GM18909 (cell line): Measurements from ENCODE around the gene RBBP8NL.
A peak's percentile ranks its signal among the peaks of the same experiment; 100 is the strongest.

Experiments used
- ATAC-seq: cut with Tn5 transposase; IDR thresholded peaks from one replicate; pipeline ENCODE4 v1.9.1; 2021; ENCODE audit warnings: mild to moderate bottlenecking; ENCODE audit not compliant: unreplicated experiment, poor library complexity

The RBBP8NL gene

DNA sequence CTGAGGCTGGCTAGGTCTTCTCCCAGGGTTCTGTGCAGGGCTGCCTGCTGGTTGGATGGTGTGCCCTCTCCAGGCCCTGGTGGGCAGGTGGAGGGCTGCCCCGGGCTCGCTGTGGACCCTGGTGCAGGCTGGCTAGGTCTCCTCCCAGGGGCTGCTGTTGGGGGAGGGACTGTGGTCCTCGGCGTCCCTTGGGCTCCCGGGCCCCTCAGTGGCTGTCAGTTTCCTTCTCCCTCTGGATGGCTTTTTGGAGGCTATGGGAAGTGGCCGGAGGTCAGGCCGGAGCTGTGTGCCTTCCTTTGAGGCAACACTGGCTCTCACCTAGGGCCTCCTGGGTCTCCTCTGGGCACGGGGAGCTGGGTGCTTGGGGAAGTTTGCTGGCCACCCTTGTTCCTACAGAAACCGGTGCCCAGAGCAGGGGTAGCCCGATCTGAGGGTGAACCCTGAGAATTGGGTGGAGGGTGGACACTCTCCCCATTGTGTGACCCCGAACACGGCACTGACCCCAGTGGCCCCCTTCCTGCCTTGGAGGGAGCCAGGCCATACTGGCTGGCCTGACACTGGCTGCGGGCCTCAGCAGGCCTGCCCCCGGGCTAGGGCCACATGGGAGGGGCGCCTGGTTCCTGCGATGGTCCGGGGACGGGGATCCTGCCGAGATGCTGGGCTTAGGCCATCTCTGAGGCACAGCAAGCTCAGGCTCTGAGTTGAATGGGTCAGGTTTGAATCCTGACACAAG, 16.4 kb downstream of the RBBP8NL start:
- ATAC-seq: no peak

DNA sequence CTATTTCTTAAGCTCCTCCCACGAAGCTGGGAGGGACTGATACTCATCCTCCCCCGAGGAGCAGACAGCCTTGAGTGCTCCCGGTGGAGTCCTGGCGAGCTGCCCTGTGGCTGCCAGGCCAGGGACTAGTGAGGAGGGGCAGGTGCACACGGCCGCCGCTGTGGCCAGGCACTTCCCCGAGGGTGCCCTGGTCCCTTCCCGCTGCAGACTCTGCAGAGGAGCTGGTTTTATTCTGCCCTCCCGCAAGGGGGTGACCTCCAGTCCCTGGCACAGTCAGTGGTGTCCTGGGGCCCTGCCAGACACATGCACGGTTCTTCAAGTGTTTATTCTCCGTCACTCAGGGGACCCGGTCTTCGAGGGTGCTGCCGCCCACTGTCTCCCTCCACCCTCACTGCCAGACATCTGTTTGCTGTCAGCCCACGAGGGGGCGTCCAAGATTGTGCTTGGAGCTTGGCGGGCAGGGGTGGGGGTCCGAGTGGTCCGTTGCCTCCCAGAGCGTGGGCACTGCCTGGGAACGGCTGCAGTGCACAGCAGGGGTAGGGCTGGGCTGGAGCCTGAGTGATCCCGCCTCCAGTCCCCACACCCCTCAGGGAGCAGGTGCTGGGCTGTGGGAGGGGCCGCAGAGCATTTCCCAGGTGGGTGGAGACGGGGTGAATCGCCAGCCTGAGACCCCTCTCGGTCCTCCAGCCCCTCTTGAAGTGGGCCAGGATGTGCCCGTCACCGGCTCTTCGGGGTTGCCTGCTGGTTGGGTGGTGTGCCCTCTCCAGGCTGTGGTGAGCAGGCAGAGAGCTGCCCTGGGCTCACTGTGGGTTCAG, 17.2 kb downstream of the RBBP8NL start:
- no peak for ATAC-seq

DNA sequence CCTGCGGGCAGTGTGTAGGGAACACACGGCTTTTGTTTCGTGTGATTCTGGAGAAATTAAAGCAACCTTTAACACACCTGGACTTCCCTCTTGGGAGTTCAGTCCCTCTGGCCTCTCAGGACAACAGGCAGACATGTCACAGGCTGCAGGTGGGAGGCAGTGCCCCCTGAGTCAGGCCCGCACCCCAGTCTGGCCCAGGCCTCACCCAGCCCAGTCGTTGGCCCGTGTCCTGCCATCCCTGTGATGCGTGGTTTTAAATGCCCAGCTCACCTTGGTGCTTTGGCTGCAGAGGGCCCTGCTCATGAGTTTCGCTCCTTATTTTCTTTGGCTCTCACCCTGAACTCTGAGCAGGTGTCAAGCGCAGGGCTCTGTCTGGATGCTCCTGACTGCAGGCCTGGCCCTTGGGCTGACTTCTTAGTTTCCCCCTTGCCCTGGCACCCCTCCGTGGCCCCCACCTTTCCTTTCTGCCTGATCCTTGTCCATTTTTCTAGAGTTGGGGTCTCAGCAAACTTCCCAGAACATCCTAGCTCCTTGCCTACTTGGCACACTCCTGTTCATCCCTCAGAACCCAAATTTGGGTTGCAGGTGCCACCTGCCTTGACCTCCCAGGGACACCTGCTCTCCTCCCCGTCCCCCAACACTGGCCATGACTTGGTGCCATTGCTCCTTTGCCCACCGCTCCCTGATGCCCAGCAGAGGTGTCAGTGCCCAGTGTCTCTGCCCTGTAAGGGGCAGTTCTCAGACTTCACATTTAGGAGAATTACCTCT, 18.1 kb downstream of the RBBP8NL start:
- ATAC-seq: no peak

- no peak for ATAC-seq
Measured at GRCh38 chr20:62408640-62409039, 18.7 kb downstream of the RBBP8NL start.

DNA sequence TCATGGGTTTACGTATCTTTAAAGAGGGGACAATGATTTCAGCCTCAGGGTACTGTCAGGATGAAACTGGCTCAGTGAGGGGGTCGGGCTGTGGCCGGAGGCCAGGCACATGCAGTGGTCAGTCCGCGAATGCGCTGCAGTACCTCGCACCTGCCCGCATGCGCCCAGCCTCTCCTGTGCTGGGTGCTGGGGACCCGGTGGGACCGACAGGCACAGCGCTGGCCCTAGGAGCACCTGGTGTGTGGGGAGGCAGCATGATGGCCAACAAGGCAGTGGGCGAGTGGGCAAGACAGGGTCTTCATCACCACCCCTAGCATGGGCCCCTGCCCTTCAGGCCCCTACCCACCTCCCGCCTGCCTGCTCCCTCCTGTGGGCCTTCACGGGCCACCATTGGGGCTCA, 19.3 kb downstream of the RBBP8NL start:
- no peak for ATAC-seq

DNA sequence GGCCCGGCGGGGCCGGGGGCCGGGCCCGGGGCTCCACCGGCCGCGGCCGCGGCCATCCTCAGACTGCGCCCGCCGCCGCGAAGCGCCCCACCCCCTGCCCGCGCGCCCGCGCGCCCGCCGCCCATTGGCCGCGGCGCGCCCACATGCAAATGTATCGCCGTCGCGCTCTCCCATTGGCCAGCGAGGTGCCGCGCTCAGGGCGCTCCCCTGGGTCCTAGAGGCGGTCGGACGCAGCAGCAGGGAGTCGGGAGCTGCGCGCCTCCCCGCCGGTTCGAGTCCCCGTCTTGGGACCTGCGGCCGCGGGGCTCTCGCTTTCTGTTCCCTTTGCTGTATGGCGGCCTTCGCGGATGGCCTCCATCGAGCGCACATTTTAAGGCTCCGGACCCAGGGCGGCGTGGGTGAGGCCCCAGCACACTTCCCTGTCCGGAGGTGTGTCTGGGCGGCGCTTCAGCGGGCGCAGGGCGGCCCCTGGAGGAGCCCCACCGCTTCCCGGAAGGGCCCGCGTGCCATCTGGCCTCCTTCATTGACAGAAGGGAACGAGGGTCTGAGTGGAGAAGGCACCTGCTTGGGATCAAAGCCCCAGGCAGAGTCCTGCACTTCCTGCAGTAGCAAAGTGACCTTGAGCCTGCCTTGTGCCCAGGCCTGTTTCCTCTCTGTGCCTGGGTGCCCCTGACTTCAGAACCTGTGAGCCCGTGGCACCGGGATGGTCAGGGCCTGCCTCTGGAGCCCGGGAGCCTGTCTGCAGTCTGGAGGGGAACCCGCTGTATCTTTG, 19.9 kb downstream of the RBBP8NL start, which contains the start of gene CABLES2:
CABLES2 (minus strand) TSS at position 65 of the 772 bp plus-strand sequence; CDS start at position 56, 9 bp downstream.
- ATAC-seq: peak; percentile 84

DNA sequence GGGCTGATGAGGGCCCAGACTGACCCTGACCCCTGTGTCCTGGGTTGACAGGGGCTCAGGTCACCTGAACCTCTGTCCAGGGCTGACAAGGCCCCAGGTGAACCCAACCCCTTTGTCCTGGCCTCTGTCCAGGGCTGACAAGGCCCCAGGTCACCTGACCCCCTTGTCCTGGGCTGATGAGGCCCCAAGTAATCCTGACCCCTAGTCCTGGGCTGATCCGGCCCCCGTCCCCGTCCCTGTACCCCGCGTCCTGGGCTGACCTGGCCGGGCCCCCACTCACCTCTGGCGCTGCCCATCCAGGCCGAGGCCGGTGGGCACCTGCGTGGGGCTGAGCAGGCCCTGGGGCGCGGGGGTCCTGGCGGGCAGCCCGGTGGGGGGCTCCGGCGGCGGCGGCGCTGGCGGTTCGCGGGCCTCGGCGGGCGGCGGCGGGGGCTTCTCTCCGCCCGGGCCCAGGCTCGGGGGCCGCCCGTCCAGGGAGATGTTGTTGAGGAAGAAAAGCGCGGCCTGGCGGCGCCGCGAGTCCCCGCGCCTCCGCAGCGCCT, 20.6 kb downstream of the RBBP8NL start:
- ATAC-seq: peak; percentile 7

- no peak for ATAC-seq
Measured at GRCh38 chr20:62405981-62406513, 21.3 kb downstream of the RBBP8NL start.

- ATAC-seq: no peak
Measured at GRCh38 chr20:62405108-62405980, 22.0 kb downstream of the RBBP8NL start.

- ATAC-seq: no peak
Measured at GRCh38 chr20:62404761-62405107, 22.6 kb downstream of the RBBP8NL start.

DNA sequence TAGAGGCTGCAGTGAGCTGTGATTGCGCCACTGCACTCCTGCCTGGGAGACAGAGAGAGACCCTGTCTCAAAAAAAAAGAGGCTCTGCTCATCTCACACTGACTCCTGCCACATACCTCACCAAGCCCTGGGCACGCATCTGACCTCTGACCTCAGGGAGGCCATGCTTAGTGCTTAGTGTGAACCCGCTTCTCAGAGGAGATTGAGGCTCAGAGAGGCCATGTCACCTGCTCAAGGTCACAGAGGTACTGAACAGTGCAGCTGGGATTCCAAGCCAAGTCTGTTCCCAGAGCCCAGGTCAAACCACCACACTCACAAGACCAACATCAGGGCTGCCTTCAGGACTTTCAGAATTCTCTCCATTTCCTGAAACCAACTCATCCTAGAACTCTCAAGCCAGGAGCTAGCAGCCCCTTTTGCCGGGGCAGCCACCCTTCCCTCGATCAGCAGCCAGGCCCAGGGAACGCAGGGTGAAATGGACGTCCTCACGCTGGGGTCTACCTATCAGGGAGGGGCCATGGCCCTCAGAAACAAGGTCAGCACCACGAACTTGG, 23.1 kb downstream of the RBBP8NL start:
- no peak for ATAC-seq

DNA sequence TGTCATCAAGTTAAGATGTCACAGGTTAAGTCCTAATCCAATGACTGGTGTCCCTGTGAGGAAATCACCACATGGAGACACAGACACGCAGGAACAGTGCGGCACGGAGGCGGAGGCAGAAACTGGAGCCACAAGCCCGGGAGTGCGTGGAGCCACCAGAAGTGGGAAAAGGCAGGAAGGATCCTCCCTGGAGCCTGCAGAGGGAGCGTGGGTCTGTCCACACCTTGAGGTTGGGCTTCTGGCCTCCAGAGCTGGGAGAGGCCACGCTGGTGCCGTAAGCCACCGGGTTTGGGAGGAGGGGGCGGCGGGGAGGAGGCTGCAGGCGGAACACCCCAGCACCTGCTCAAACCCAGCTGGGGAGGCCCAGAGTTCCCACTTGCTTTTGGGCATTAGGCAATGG, 24.0 kb downstream of the RBBP8NL start:
- ATAC-seq: no peak

GRCh38 chr20:62402456-62403150, 24.7 kb downstream of the RBBP8NL start:
- no peak for ATAC-seq

- no peak for ATAC-seq
Measured at GRCh38 chr20:62401331-62401779, 26.0 kb downstream of the RBBP8NL start.

DNA sequence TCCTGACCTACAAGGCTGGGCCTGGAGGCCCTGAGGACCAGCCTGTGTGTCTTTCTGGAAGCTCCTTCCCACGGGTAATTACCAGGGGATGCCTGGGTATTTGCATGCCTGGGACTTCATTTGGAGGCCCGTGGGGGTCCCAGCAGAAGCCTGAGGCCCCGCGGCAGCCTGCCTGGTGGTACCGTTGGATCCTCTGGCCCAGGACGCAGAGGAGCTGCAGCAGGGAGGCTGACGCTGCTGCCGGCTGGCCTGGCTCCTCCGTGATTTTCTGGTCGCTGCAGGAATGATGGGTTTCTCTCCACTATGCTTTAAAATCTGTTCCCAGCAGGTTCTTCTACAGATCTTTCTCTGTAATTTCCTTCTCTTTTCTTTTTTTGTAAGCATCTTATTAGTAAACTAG, 26.8 kb downstream of the RBBP8NL start:
- no peak for ATAC-seq

DNA sequence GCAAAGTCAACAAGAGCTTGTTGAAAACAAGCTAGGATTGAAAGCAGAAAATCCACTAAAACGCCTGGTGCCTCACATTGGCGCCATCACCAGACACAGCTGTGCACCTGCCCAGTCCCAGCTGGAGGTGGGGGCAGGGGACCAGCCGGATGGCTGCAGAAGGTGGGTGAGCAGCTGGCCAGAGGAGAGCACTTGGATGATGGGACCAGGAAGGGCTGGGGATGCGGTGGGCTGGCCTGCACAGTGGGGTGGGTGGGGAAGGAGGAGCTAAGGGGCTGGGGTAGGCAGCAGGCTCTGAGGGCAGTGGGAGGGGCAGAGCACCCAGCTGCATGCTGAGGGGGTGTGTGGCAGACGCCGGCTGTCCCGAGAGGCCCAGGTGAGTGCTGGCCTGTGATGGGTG, 27.3 kb downstream of the RBBP8NL start:
- no peak for ATAC-seq

DNA sequence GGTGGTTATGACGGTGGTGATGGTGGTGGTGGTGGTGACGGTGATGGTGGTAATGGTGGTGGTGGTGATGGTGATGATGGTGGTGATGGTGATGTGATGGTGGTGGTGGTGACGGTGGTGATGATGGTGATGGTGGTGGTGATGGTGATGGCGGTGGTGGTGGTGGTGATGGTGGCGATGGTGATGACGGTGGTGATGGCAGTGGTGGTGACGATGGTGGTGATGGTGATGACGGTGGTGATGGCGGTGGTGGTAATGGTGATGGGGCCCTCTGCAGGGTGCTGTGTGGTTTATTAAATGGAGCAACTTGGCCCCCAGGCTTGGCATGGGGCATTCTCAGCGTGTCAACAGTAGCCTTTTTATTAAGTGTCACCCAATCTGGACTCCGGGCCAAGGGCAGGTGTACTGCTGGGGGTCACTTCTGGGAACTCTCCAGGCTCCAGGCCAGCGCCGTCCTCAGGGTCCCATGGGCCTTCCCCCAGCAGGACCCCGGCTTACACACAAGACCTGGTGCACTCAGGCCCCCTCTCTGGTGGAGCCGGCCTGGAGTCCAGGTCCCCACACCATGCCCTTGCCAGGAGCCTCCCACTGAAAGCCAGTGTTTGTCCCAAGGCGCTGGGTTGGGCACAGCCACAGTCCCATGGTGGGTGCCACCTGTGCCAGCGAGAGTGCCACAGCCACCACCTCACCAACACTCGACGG, 29.1 kb downstream of the RBBP8NL start:
- no peak for ATAC-seq
